Neural cell (in vitro differentiated cells): ENCODE measurements around the gene ROR2. TPM values are rescaled to one million over a fixed set of nuclear protein-coding genes. Genes with fewer than 3 reads are reported as not detected.

Experiments used
- H2AFZ ChIP-seq: fragments of 200-600, 300-800 bp; sonication (generic), shearing (Covaris generic); 2 replicates; pipeline ENCODE4 v1.6.0; 2014; ENCODE audit warnings: low read depth, mild to moderate bottlenecking, antibody characterized with exemption, low read length, moderate library complexity
- H3F3A ChIP-seq: fragments of 200-600 bp; shearing (Covaris generic); 2 replicates; pipeline ENCODE4 v1.6.1; 2016; ENCODE audit warnings: mild to moderate bottlenecking, moderate library complexity, mixed read lengths, antibody characterized with exemption, low read length; ENCODE audit not compliant: insufficient read depth, poor library complexity, severe bottlenecking
- H3K27ac ChIP-seq: fragments of 200-600, 300-800 bp; sonication (generic), shearing (Covaris generic); 2 replicates; pipeline ENCODE4 v1.5.1; 2014; ENCODE audit warnings: mild to moderate bottlenecking, low read length, moderate library complexity
- H3K27me3 ChIP-seq: fragments of 300-800, 200-600 bp; sonication (generic), shearing (Covaris generic); 2 replicates; pipeline ENCODE4 v1.6.0; 2014; ENCODE audit warnings: mild to moderate bottlenecking, low read depth, low read length, moderate library complexity; ENCODE audit not compliant: insufficient read depth
- H3K36me3 ChIP-seq: fragments of 300-800, 200-600 bp; sonication (generic), shearing (Covaris generic); 2 replicates; pipeline ENCODE4 v1.5.1; 2014; ENCODE audit warnings: mild to moderate bottlenecking, antibody characterized with exemption, low read length, moderate library complexity; ENCODE audit not compliant: insufficient read depth
- H3K4me2 ChIP-seq: fragments of 300-800, 200-600 bp; sonication (generic), shearing (Covaris generic); 2 replicates; pipeline ENCODE4 v1.6.0; 2014; ENCODE audit warnings: mild to moderate bottlenecking, low read length
- H3K4me3 ChIP-seq: fragments of 300-800, 200-600 bp; sonication (generic), shearing (Covaris generic); 2 replicates; pipeline ENCODE4 v1.5.1; 2014; ENCODE audit warnings: mild to moderate bottlenecking, low read length, moderate library complexity
- H3K79me2 ChIP-seq: fragments of 200-600 bp; shearing (Covaris generic); replicated peaks from 2 replicates; pipeline ENCODE4 v1.6.0; 2014; ENCODE audit warnings: mild to moderate bottlenecking, low read length, moderate library complexity; ENCODE audit not compliant: insufficient read depth
- H3K9ac ChIP-seq: fragments of 300-800, 200-600 bp; sonication (generic), shearing (Covaris generic); 2 replicates; pipeline ENCODE4 v1.6.1; 2016; ENCODE audit warnings: mild to moderate bottlenecking, low read length, mixed read lengths
- H3K9me2 ChIP-seq: fragments of 200-600 bp; shearing (Covaris generic); 2 replicates; pipeline ENCODE4 v1.6.1; 2016; ENCODE audit warnings: mild to moderate bottlenecking, low read length, mixed read lengths; ENCODE audit not compliant: insufficient read depth
- H3K9me3 ChIP-seq: fragments of 200-600, 300-800 bp; sonication (generic), shearing (Covaris generic); 2 replicates; pipeline ENCODE4 v1.6.1; 2016; ENCODE audit warnings: mild to moderate bottlenecking, mixed run types, low read length, moderate library complexity, mixed read lengths
- H4K20me1 ChIP-seq: fragments of 200-600 bp; shearing (Covaris generic); 2 replicates; pipeline ENCODE4 v1.6.1; 2016; ENCODE audit warnings: mild to moderate bottlenecking, mixed run types; ENCODE audit not compliant: insufficient read depth
- EP300 ChIP-seq: fragments of 450-650 bp; conservative IDR thresholded peaks from 2 replicates; pipeline ENCODE4 v1.6.1; 2014; ENCODE audit warnings: antibody characterized with exemption, mild to moderate bottlenecking, moderate library complexity; ENCODE audit not compliant: poor library complexity, severe bottlenecking
- EZH2 ChIP-seq: fragments of 200-600, 300-800 bp; shearing (Covaris generic), sonication (generic); IDR thresholded peaks from 2 replicates; pipeline ENCODE4 v1.6.1; 2014; ENCODE audit warnings: antibody characterized with exemption, low read length, borderline replicate concordance, mild to moderate bottlenecking; ENCODE audit not compliant: insufficient read depth, poor library complexity, severe bottlenecking
- MXI1 ChIP-seq: fragments of 450-650 bp; conservative IDR thresholded peaks from 2 replicates; pipeline ENCODE4 v1.6.1; 2014; ENCODE audit warnings: antibody characterized with exemption, mild to moderate bottlenecking; ENCODE audit not compliant: poor library complexity, severe bottlenecking
- POLR2AphosphoS5 ChIP-seq: IDR thresholded peaks from 2 replicates; pipeline ENCODE4 v1.6.1; 2012
- RAD21 ChIP-seq: fragments of 450-650 bp; conservative IDR thresholded peaks from 2 replicates; pipeline ENCODE4 v1.6.1; 2014; ENCODE audit warnings: antibody characterized with exemption, mild to moderate bottlenecking, moderate library complexity
- SMC3 ChIP-seq: fragments of 450-650 bp; conservative IDR thresholded peaks from 2 replicates; pipeline ENCODE4 v1.6.1; 2014; ENCODE audit warnings: antibody characterized with exemption, mild to moderate bottlenecking, moderate library complexity; ENCODE audit not compliant: poor library complexity
- TAF1 ChIP-seq: IDR thresholded peaks from 2 replicates; pipeline ENCODE4 v1.6.1; 2012; ENCODE audit warnings: low read depth
- polyA plus RNA-seq: library from polyadenylated mRNA; depleted of rRNA; stranded (reverse); fragments of >200 nt; gene quantifications from 2 replicates; pipeline ENCODE4 v1.2.3, GENCODE V29; 2014
- TF ChIP-seq, protein P1 (sequence below): fragments of 450-650 bp; IDR thresholded peaks from 2 replicates; pipeline ENCODE4 v1.5.1; 2014; ENCODE audit warnings: antibody characterized with exemption, mild to moderate bottlenecking, moderate library complexity; ENCODE audit not compliant: poor library complexity, severe bottlenecking
- TF ChIP-seq, protein P2 (sequence below): IDR thresholded peaks from 2 replicates; pipeline ENCODE4 v1.6.1; 2012; ENCODE audit warnings: borderline replicate concordance

The ROR2 gene
- polyA plus RNA-seq, 1 donor from 2014 or later: 0.33 TPM

DNA sequence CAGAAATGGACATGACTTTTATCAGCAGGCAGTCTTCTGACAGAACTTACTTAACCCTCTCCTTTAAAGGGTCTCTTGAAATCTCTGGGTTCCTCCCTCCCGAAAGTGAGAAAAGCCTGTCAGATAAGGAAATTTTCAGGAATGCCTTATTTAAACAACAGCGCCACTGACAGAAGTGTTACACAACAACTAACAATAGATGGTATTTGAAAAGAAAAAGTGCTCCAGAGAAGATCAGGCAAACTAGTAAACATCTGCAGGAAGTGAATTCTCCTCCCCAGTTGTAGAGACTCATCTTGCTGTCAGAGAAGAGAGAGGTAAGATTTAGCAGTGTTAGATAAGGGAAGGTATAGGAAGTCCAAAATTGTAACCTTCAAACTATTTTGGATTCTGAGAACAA lies 419.2 kb downstream of the ROR2 start:
- no peaks in the 10 kb centered on the region for H4K20me1 ChIP-seq
- H3K27ac ChIP-seq: no peak overlapping the region
- no peak overlapping the region for H3K4me3 ChIP-seq
- TF ChIP-seq POLR2AphosphoS5 (no peak), EZH2 (no peak), RAD21 (no peak), TAF1 (no peak), EP300 (no peak), SMC3 (no peak), MXI1 (no peak)
- TF ChIP-seq, protein P1, sequence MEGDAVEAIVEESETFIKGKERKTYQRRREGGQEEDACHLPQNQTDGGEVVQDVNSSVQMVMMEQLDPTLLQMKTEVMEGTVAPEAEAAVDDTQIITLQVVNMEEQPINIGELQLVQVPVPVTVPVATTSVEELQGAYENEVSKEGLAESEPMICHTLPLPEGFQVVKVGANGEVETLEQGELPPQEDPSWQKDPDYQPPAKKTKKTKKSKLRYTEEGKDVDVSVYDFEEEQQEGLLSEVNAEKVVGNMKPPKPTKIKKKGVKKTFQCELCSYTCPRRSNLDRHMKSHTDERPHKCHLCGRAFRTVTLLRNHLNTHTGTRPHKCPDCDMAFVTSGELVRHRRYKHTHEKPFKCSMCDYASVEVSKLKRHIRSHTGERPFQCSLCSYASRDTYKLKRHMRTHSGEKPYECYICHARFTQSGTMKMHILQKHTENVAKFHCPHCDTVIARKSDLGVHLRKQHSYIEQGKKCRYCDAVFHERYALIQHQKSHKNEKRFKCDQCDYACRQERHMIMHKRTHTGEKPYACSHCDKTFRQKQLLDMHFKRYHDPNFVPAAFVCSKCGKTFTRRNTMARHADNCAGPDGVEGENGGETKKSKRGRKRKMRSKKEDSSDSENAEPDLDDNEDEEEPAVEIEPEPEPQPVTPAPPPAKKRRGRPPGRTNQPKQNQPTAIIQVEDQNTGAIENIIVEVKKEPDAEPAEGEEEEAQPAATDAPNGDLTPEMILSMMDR: no peak
- TF ChIP-seq, protein P2, sequence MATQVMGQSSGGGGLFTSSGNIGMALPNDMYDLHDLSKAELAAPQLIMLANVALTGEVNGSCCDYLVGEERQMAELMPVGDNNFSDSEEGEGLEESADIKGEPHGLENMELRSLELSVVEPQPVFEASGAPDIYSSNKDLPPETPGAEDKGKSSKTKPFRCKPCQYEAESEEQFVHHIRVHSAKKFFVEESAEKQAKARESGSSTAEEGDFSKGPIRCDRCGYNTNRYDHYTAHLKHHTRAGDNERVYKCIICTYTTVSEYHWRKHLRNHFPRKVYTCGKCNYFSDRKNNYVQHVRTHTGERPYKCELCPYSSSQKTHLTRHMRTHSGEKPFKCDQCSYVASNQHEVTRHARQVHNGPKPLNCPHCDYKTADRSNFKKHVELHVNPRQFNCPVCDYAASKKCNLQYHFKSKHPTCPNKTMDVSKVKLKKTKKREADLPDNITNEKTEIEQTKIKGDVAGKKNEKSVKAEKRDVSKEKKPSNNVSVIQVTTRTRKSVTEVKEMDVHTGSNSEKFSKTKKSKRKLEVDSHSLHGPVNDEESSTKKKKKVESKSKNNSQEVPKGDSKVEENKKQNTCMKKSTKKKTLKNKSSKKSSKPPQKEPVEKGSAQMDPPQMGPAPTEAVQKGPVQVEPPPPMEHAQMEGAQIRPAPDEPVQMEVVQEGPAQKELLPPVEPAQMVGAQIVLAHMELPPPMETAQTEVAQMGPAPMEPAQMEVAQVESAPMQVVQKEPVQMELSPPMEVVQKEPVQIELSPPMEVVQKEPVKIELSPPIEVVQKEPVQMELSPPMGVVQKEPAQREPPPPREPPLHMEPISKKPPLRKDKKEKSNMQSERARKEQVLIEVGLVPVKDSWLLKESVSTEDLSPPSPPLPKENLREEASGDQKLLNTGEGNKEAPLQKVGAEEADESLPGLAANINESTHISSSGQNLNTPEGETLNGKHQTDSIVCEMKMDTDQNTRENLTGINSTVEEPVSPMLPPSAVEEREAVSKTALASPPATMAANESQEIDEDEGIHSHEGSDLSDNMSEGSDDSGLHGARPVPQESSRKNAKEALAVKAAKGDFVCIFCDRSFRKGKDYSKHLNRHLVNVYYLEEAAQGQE: no peak
- H3K9me3 ChIP-seq: no peaks in the 10 kb centered on the region
- no peaks in the 10 kb centered on the region for H3F3A ChIP-seq
- no peaks in the 10 kb centered on the region for H3K79me2 ChIP-seq
- no peaks in the 10 kb centered on the region for H3K9me2 ChIP-seq
- no peak overlapping the region for H3K9ac ChIP-seq
- H2AFZ ChIP-seq: no peak overlapping the region
- H3K27me3 ChIP-seq: no peaks in the 10 kb centered on the region
- no peak overlapping the region for H3K4me2 ChIP-seq
- H3K36me3 ChIP-seq: no peaks in the 10 kb centered on the region

DNA sequence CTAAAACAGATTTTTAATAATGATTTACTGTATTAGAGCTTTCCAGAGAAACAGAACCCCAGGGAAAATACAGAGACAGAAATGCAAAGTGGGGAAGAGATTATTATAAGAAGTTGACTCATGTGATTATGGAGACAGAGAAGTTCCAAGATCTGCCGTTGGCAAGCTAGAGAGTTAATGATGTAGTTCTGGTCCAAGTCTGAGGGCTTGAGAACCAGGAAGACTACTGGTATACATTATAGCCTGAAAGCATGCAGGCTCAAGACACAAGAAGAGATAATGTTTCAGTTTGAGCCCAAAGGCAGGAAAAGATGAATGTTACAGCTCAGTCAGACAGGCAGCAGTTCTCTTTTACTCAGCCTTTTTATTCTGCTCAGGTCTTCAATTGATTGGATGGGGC lies 427.5 kb downstream of the ROR2 start:
- Histone ChIP-seq H2AFZ (no peak overlapping the region), H3K4me3 (no peak overlapping the region), H3K27ac (no peak overlapping the region), H3K4me2 (no peak overlapping the region), H4K20me1 (no peaks in the 10 kb centered on the region), H3K9ac (no peak overlapping the region), H3K9me3 (peaks cover 4% of the 10 kb centered on the region), H3K79me2 (no peaks in the 10 kb centered on the region), H3K36me3 (no peaks in the 10 kb centered on the region), H3K9me2 (no peaks in the 10 kb centered on the region), H3F3A (no peaks in the 10 kb centered on the region), H3K27me3 (no peaks in the 10 kb centered on the region)
- no peak for TF ChIP-seq TAF1
- no peak for TF ChIP-seq EZH2
